Body of pancreas (tissue), 4 donors: ENCODE data around the gene GPR148. TPM values are rescaled to one million over a fixed set of nuclear protein-coding genes. Genes with fewer than 3 reads are reported as not detected.

ENCODE experiments used
- ATAC-seq: fragments of 150-250 bp; one replicate; pipeline ENCODE4 v1.9.1; 2016
- DNase-seq, 4 donors: peaks; one replicate each; pipeline ENCODE4 v3.0.0-alpha.2; 2019
- H3K27ac ChIP-seq, 4 donors: fragments of 200-600 bp; sonication (generic); 1 replicate in 3 of 4; 2 replicates in 1 of 4; pipeline versions ENCODE4 v1.5.1 to v1.6.1; 2016 to 2019; ENCODE audit warnings: mild to moderate bottlenecking in 1 of 4, mixed read lengths in 1 of 4, moderate library complexity in 1 of 4
- H3K27me3 ChIP-seq, 2 donors: fragments of 200-600 bp; sonication (generic); one replicate each; pipeline ENCODE4 v1.6.0; 2016; ENCODE audit warnings: mild to moderate bottlenecking in 1 of 2
- H3K36me3 ChIP-seq, 2 donors: fragments of 200-600 bp; sonication (generic); replicated peaks in 1 of 2; 2 replicates each; pipeline ENCODE4 v1.5.1; 2016; ENCODE audit warnings: low read depth in 2 of 2; ENCODE audit not compliant: insufficient read depth in 1 of 2
- H3K4me1 ChIP-seq: fragments of 200-600 bp; sonication (generic); one replicate; pipeline ENCODE4 v1.6.0; 2016
- H3K4me3 ChIP-seq, 2 donors: fragments of 200-600 bp; sonication (generic); 1 replicate in 1 of 2; 2 replicates in 1 of 2; pipeline ENCODE4 v1.5.1; 2016 to 2019
- H3K9me3 ChIP-seq, 3 donors: fragments of 200-600 bp; sonication (generic); 1 replicate in 2 of 3; 2 replicates in 1 of 3; pipeline ENCODE4 v1.5.1; 2016
- POLR2A ChIP-seq, 3 donors: fragments of 450-650 bp; IDR thresholded peaks; one replicate each; pipeline ENCODE4 v1.6.1; 2016; ENCODE audit warnings: antibody characterized with exemption in 3 of 3, mild to moderate bottlenecking in 2 of 3
- WGBS, 2 donors: methylation state at CpG; one replicate each; pipeline ENCODE4 v1.1.5; 2017; 5-methylcytosine and 5-hydroxymethylcytosine counted together
- intact Hi-C: fragments of 100-400 bp; cut with DNase I; formaldehyde crosslinking; loops from one replicate; pipeline ENCODE4 v1.15.1; 2023
- total RNA-seq, 2 donors: library from RNA; depleted of rRNA; stranded (reverse); fragments of >200 nt; gene quantifications; one replicate each; pipeline ENCODE4 v1.1.0, GENCODE V29; 2016
- TF ChIP-seq, protein P1 (sequence below), 7 experiments: fragments of 450-650 bp in 4 of 7; fragments of 200-600 bp in 3 of 7; sonication (generic) in 3 of 7; IDR thresholded peaks; one replicate each; pipeline ENCODE4 v1.5.1; 2016 to 2019; ENCODE audit warnings: antibody characterized with exemption in 7 of 7

Gene GPR148
- total RNA-seq, 2 donors from 2014 or later = not detected

- intact Hi-C loops = no loop called here
- 44 to 55% methylated on average over 16 of the region's 16 CpGs for WGBS, 2 donors
- Histone ChIP-seq H3K4me3 (no peak overlapping the region), H3K27ac (no peak overlapping the region), H3K4me1 (peaks cover 29% of the 10 kb centered on the region), H3K36me3 (no peaks in the 10 kb centered on the region), H3K27me3 (no peaks in the 10 kb centered on the region), H3K9me3 (no peaks in the 10 kb centered on the region)
- TF ChIP-seq, protein P1, sequence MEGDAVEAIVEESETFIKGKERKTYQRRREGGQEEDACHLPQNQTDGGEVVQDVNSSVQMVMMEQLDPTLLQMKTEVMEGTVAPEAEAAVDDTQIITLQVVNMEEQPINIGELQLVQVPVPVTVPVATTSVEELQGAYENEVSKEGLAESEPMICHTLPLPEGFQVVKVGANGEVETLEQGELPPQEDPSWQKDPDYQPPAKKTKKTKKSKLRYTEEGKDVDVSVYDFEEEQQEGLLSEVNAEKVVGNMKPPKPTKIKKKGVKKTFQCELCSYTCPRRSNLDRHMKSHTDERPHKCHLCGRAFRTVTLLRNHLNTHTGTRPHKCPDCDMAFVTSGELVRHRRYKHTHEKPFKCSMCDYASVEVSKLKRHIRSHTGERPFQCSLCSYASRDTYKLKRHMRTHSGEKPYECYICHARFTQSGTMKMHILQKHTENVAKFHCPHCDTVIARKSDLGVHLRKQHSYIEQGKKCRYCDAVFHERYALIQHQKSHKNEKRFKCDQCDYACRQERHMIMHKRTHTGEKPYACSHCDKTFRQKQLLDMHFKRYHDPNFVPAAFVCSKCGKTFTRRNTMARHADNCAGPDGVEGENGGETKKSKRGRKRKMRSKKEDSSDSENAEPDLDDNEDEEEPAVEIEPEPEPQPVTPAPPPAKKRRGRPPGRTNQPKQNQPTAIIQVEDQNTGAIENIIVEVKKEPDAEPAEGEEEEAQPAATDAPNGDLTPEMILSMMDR (IDR thresholded peaks at IDR 0.05) = no peak
- no peak for TF ChIP-seq POLR2A (IDR thresholded peaks at IDR 0.05)
- DNase-seq = no peak
- no peak for ATAC-seq
Observed at GRCh38 chr2:130756874-130757668, 28.2 kb downstream of the GPR148 start.

DNA sequence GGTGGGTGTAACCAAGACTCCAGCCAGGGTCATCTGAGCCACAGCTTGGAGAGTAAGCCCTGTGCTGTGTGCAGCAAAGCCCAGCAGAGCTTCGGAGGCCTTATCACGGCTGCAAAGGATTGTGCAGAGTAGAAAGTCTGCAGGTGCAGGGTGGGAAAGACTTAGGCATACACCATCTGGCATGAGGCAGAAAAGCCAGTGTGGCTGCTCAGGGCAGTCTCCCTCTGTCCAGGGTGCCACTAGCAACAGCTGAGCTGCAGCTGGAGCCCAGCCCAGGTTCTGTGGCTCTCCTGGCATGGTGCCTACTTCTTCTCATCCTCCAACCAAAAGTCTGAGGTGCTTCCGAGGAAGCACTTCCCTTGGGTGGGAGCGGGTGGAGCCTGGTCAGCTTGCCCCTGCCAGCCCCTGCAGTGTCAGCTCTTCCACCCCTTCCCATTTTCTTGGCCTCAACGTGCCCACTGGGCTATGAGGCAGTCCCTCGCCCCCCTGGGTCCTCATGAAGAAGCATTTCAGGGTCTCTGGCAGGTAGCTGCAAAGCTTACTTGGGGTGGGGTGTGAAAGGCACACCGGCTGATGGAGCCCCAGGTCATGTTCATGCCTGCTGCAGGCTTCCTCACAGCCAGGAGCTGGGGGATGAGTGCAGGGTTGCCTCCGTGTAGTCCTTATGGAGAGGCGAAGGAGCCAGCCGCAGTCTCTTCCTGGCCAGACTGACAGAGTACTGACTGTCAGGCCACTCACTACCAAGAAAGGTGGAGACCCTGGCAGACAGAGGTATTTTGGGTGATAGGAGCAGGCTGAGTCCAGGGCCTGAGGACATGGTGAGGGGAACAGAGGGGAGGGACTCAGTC, 31.3 kb downstream of the GPR148 start:
- peak overlapping the region in 1 of 4 donors; percentile 7 for H3K27ac ChIP-seq
- H3K4me1 ChIP-seq = peaks cover 29% of the 10 kb centered on the region
- no peak overlapping the region for H3K4me3 ChIP-seq
- intact Hi-C loops = no loop called here
- H3K36me3 ChIP-seq = no peaks in the 10 kb centered on the region
- H3K9me3 ChIP-seq = no peaks in the 10 kb centered on the region
- DNase-seq (peak; percentile 81 to 93 (median 92)), ATAC-seq (peak; percentile 90)
- no peak for TF ChIP-seq POLR2A (IDR thresholded peaks at IDR 0.05)
- TF ChIP-seq, protein P1 (IDR thresholded peaks at IDR 0.05) = peak in 1 of 7 experiments; percentile 18
- WGBS, 2 donors = 47 to 59% methylated on average over 5 to 10 of the region's 10 CpGs
- no peaks in the 10 kb centered on the region for H3K27me3 ChIP-seq

DNA sequence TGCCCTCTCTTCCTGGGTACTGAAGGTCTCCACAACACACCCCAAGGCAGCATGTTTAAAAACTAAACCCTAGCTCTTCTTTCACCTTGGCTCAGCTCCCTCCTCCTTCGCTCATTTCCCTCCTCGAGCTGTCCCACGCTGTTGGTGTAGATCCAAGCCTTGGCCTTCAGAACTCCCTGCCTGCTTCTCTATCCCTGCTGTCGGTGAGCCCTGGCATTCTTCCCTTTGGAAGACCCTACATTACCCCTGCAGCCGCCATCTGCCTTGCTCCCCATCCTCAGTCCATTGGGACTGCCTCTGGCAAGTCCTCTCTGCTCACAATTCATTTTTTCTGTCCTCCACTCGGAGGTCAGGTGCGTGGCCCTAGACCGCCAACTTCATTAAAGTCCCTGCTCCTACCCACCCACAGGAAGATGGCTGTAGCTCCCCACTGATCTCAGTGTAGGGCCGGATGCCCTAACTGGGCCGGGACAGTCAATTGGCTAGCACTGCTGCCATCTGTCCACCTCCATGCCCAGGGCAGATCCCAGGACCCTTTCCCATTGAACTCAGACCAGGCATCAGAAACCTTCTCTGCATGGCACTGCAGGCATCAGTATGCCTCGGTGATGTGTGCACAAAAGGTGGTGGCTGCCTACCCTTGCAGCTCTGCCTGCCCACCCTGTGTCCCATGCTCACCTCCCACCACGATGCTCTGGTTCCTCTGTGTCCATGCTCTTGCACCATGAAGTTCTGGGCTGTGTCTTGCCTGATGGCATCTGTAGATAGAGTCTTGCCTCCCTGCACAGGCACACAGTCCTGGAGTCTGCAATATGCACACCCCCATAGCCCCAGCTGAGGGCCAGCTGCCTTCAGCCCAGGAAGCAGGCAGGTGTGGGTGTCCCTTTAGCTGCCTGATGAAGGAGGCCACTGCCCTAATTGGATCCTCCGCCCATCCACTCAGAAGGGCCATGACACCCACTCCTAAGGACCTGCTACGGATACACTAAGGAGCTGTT, 32.2 kb downstream of the GPR148 start:
- TF ChIP-seq, protein P1 (IDR thresholded peaks at IDR 0.05) = no peak
- TF ChIP-seq POLR2A (IDR thresholded peaks at IDR 0.05) = no peak
- H3K27ac ChIP-seq = no peak overlapping the region
- no peaks in the 10 kb centered on the region for H3K36me3 ChIP-seq
- DNase-seq (peak in 1 of 4 donors; percentile 44), ATAC-seq (no peak)
- no peaks in the 10 kb centered on the region for H3K9me3 ChIP-seq
- H3K27me3 ChIP-seq = no peaks in the 10 kb centered on the region
- intact Hi-C loops = no loop called here
- 68 to 69% methylated on average over 14 of the region's 14 CpGs for WGBS, 2 donors
- no peak overlapping the region for H3K4me3 ChIP-seq
- H3K4me1 ChIP-seq = peaks cover 23% of the 10 kb centered on the region

DNA sequence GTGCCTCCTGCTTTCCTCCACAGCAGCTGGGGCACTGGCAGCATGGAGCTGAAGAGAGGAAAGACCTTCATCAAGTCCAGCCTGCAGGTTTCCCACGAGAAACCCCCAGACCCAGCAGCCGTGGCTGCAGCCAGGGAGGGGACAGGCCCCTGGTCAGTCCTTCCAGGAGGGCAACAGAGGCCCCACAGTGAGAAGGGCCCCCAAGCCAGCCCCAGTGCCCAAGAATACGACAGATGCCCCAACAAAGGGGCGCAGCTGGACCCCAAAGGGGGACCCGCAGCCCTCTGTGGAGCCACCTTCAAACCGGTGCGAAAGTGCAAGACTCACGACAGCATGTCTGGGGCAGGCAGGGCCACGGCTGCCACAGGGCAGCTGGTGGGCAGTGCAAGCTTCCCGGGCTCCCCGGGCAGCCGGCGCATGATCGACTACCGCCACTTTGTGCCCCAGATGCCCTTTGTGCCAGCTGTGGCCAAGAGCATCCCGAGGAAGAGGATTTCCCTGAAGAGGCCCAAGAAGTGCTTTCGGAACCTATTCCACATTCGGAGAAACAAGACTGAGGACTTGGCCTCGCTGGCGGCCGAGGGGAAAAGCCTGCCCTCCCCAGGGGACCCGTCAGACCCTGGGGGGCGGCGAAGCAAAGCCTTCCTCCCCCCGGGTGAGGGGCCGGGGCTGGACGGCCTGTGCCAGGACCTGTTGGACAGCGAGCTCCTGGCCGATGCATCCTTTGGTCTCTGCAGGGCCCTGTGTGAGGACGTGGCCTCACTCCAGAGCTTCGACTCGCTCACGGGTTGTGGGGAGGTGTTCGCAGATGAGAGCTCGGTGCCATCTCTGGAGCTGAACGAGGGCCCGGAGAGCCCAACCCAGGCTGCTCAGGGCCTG, 33.4 kb downstream of the GPR148 start:
- intact Hi-C loops = no loop called here
- Histone ChIP-seq H3K9me3 (no peaks in the 10 kb centered on the region), H3K36me3 (no peaks in the 10 kb centered on the region), H3K27me3 (no peaks in the 10 kb centered on the region), H3K27ac (no peak overlapping the region), H3K4me3 (no peak overlapping the region), H3K4me1 (peaks cover 16% of the 10 kb centered on the region)
- ATAC-seq (no peak), DNase-seq (no peak)
- TF ChIP-seq, protein P1 (IDR thresholded peaks at IDR 0.05) = no peak
- TF ChIP-seq POLR2A (IDR thresholded peaks at IDR 0.05) = no peak
- 85 to 100% methylated on average over 2 to 31 of the region's 37 CpGs for WGBS, 2 donors
